ENCODE measurements around the gene ADAMTS6.

The ADAMTS6 gene

DNA sequence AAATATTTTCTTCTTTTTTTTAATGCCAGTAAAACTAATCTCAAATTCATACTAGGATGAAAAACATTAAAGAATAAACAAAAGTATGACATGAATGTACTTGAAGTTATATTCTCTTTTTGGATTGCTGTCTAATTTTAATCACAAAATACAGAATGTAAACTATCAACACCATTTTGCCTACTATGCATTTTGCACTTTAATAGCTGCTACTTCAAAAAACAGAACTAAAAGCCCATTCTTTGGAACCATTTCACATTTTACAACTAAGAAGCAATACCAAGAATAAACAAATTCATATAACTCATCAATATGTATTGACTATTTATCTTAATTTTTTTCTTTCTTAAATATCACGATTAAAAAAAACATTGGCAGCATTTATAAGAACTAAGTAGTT, 58.1 kb downstream of the ADAMTS6 start:
- Histone ChIP-seq H3K79me2 (ENCODE audit: control insufficient read depth, insufficient read depth, low read length, unreplicated experiment) (no peaks in the 10 kb centered on the region), H3K4me3 (ENCODE audit: low read depth, low read length) (no peak overlapping the region), H2AFZ (ENCODE audit: low read length, unreplicated experiment) (no peak overlapping the region), H3K36me3 (ENCODE audit: insufficient read depth, low read length) (peaks cover 35% of the 10 kb centered on the region), H3K27me3 (ENCODE audit: insufficient read depth, low read length) (no peaks in the 10 kb centered on the region), H3K27ac (ENCODE audit: low read depth, low read length) (no peak overlapping the region), H3K4me1 (ENCODE audit: control insufficient read depth, insufficient read depth, low read length, unreplicated experiment) (no peaks in the 10 kb centered on the region)

DNA sequence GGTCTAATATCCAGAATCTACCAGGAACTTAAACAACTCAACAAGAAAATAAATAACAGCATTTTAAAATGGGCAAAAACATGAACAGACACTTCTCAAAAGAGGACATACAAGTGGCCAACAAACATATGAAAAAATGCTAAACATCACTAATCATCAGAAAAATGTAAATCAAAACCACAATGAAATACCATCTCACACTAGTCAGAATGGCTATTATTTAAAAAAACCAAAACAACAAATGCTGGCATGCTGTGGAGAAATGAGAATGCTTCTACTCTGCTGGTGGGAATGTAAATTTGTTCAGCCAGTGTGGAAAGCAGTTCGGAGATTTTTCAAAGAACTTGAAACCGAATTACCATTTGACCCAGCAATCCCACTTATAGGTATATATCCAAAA, 63.1 kb downstream of the ADAMTS6 start:
- H3K79me2 ChIP-seq (ENCODE audit: control insufficient read depth, insufficient read depth, low read length, unreplicated experiment) = peaks cover 6% of the 10 kb centered on the region
- H3K27me3 ChIP-seq (ENCODE audit: insufficient read depth, low read length) = no peaks in the 10 kb centered on the region
- H3K27ac ChIP-seq (ENCODE audit: low read depth, low read length) = no peak overlapping the region
- H3K4me1 ChIP-seq (ENCODE audit: control insufficient read depth, insufficient read depth, low read length, unreplicated experiment) = no peaks in the 10 kb centered on the region
- H2AFZ ChIP-seq (ENCODE audit: low read length, unreplicated experiment) = no peak overlapping the region
- H3K36me3 ChIP-seq (ENCODE audit: insufficient read depth, low read length) = peaks cover 39% of the 10 kb centered on the region
- no peak overlapping the region for H3K4me3 ChIP-seq (ENCODE audit: low read depth, low read length)

DNA sequence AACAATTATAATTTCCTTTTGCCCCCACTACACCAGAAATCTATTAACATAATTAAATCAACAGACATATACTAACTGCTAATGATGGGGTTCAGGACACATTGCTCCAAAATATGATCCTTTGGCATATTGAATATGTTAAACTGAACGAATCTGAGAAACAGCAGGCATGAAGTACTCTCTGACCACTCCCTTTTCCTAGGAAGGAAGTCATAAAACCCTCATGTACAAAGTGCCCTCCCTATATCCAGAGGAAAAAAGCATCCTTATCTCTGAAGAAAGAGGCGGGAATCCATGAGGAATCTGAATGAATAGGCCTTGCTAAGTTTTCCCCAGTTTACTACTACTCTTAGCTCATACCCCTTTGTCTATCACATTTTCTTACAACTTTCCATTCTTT, 67.9 kb downstream of the ADAMTS6 start:
- H3K79me2 ChIP-seq (ENCODE audit: control insufficient read depth, insufficient read depth, low read length, unreplicated experiment) = peaks cover 6% of the 10 kb centered on the region

DNA sequence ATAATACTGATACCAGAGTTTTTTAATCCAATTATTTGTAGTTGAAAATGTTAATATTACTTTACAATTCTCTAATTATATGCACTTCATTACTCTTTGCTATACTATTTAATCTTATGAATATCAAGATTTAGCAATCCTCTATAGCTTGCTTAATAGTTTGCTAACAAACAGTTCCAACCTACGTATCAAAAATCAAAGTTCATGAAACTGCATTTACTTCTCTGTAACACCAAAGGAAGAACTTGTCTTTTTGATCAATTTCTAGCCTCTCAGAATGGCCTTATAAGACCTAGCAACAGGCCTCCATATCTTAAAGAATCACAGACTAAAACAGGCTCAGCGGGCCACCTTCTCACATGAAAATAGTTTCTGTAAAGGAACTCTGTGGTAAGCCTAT, 68.9 kb downstream of the ADAMTS6 start:
- H3K36me3 ChIP-seq (ENCODE audit: insufficient read depth, low read length) = peaks cover 11% of the 10 kb centered on the region
- H2AFZ ChIP-seq (ENCODE audit: low read length, unreplicated experiment) = no peak overlapping the region
- no peak overlapping the region for H3K4me3 ChIP-seq (ENCODE audit: low read depth, low read length)
- H3K4me1 ChIP-seq (ENCODE audit: control insufficient read depth, insufficient read depth, low read length, unreplicated experiment) = no peaks in the 10 kb centered on the region
- no peaks in the 10 kb centered on the region for H3K27me3 ChIP-seq (ENCODE audit: insufficient read depth, low read length)
- no peak overlapping the region for H3K27ac ChIP-seq (ENCODE audit: low read depth, low read length)
- H3K79me2 ChIP-seq (ENCODE audit: control insufficient read depth, insufficient read depth, low read length, unreplicated experiment) = peaks cover 6% of the 10 kb centered on the region

More for the DNA sequence above, 67.9 kb downstream of the ADAMTS6 start:
- Histone ChIP-seq H3K27me3 (ENCODE audit: insufficient read depth, low read length) (no peaks in the 10 kb centered on the region), H3K4me1 (ENCODE audit: control insufficient read depth, insufficient read depth, low read length, unreplicated experiment) (no peaks in the 10 kb centered on the region), H2AFZ (ENCODE audit: low read length, unreplicated experiment) (no peak overlapping the region), H3K27ac (ENCODE audit: low read depth, low read length) (no peak overlapping the region), H3K36me3 (ENCODE audit: insufficient read depth, low read length) (peaks cover 12% of the 10 kb centered on the region), H3K4me3 (ENCODE audit: low read depth, low read length) (no peak overlapping the region)

DNA sequence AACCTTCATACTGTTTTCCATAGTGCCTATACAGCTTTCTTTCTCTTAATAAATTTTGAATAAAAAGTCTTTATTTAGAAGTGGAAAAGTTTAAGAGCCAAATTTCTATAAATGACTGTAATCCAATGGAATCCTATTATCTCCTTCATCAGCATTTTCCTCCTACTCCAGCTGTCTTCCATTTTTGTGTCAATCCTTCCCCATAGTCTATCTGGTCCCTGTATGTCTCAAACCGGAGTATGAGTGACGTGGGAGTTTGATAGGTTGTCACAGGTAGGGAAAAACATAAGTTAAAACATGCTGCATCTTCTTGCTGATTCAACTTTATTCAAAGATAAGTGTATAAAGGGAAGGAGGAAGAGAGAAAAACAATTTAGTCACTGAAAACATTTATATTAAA, 70.4 kb downstream of the ADAMTS6 start:
- peaks cover 4% of the 10 kb centered on the region for H3K79me2 ChIP-seq (ENCODE audit: control insufficient read depth, insufficient read depth, low read length, unreplicated experiment)
- H3K4me1 ChIP-seq (ENCODE audit: control insufficient read depth, insufficient read depth, low read length, unreplicated experiment) = no peaks in the 10 kb centered on the region
- H3K27me3 ChIP-seq (ENCODE audit: insufficient read depth, low read length) = no peaks in the 10 kb centered on the region
- no peak overlapping the region for H3K4me3 ChIP-seq (ENCODE audit: low read depth, low read length)
- no peak overlapping the region for H3K27ac ChIP-seq (ENCODE audit: low read depth, low read length)
- no peak overlapping the region for H2AFZ ChIP-seq (ENCODE audit: low read length, unreplicated experiment)
- H3K36me3 ChIP-seq (ENCODE audit: insufficient read depth, low read length) = peaks cover 7% of the 10 kb centered on the region; the same call in 1 of the 2 replicates

DNA sequence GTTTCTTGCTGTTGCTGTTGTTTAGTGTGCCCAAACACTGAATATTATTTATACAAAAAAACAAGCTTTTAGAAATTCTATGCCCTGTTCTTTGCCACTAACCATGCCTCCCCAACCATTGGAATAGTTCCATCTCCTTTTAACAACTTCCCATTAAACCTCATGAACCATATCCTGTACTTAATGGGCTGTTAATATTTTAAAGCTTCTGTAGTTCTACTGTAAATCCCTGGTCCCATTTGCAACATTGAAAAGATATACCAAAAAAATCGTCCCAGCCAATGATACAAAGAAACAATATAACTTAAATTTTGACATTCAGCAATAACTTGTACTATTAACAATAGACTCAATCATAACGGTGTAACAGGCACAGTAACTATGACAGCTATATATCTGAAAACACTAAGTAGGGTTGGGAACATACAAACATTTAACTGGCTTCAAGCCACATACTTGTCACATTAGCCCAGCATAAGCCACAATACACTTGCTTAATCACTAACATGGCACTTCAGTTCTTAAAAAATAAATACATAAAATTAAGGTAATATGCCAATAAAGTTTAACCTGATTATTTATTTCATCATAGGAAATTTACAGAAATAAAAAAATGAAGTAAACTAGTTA, 86.1 kb downstream of the ADAMTS6 start:
- peaks cover 22% of the 10 kb centered on the region for H3K4me1 ChIP-seq (ENCODE audit: control insufficient read depth, insufficient read depth, low read length, unreplicated experiment)
- no peak overlapping the region for H2AFZ ChIP-seq (ENCODE audit: low read length, unreplicated experiment)
- no peaks in the 10 kb centered on the region for H3K36me3 ChIP-seq (ENCODE audit: insufficient read depth, low read length)
- H3K27ac ChIP-seq (ENCODE audit: low read depth, low read length) = 0 out of 2 replicates have a peak overlapping the region, but pooled peaks have one; percentile 0
- H3K79me2 ChIP-seq (ENCODE audit: control insufficient read depth, insufficient read depth, low read length, unreplicated experiment) = no peaks in the 10 kb centered on the region
- H3K27me3 ChIP-seq (ENCODE audit: insufficient read depth, low read length) = no peaks in the 10 kb centered on the region
- no peak overlapping the region for H3K4me3 ChIP-seq (ENCODE audit: low read depth, low read length)

DNA sequence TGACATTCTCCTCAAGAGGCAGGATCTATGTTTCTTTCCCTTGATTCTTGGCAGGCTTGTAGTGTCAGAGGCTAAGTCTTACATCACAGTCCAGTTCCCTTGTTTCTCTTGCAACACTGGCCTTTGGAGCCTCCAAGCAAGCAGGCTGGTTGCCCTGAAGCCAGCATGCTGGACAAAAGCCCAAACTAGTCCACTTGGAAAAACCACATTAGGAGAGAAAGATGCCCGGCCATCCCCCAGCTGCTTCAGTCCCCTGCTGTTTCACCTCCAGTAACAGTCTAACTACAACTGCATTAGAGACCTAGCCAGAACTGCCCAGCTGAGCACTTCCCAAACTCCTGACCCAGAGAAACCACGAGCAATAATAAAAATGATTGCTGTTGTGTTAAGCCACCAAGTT, 87.6 kb downstream of the ADAMTS6 start:
- no peak overlapping the region for H2AFZ ChIP-seq (ENCODE audit: low read length, unreplicated experiment)
- H3K4me3 ChIP-seq (ENCODE audit: low read depth, low read length) = no peak overlapping the region
- peaks cover 22% of the 10 kb centered on the region for H3K4me1 ChIP-seq (ENCODE audit: control insufficient read depth, insufficient read depth, low read length, unreplicated experiment)
- H3K27ac ChIP-seq (ENCODE audit: low read depth, low read length) = peak overlapping the region; percentile 44
- H3K36me3 ChIP-seq (ENCODE audit: insufficient read depth, low read length) = no peaks in the 10 kb centered on the region
- H3K27me3 ChIP-seq (ENCODE audit: insufficient read depth, low read length) = no peaks in the 10 kb centered on the region
- no peaks in the 10 kb centered on the region for H3K79me2 ChIP-seq (ENCODE audit: control insufficient read depth, insufficient read depth, low read length, unreplicated experiment)

DNA sequence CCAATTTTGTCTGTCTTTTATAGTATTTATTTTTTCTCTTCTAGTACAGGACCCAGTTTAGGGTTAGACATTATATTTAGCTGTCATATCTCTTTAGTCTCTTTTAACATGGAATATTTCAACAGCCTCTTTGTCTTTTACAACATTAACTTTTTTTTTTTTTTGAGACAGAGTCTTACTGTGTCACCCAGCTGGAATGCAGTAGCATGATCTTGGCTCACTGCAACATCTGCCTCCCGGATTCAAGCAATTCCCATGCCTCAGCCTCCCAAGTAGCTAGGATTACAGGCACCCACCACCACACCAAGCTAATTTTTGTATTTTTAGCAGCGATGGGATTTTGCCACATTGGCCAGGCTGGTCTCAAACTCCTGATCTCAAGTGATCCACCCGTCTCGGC, 90.1 kb downstream of the ADAMTS6 start:
- Histone ChIP-seq H3K79me2 (ENCODE audit: control insufficient read depth, insufficient read depth, low read length, unreplicated experiment) (no peaks in the 10 kb centered on the region), H3K4me3 (ENCODE audit: low read depth, low read length) (no peak overlapping the region), H3K27me3 (ENCODE audit: insufficient read depth, low read length) (no peaks in the 10 kb centered on the region), H2AFZ (ENCODE audit: low read length, unreplicated experiment) (no peak overlapping the region), H3K4me1 (ENCODE audit: control insufficient read depth, insufficient read depth, low read length, unreplicated experiment) (peaks cover 22% of the 10 kb centered on the region), H3K36me3 (ENCODE audit: insufficient read depth, low read length) (peaks cover 4% of the 10 kb centered on the region; the same call in 1 of the 2 replicates), H3K27ac (ENCODE audit: low read depth, low read length) (no peak overlapping the region)

DNA sequence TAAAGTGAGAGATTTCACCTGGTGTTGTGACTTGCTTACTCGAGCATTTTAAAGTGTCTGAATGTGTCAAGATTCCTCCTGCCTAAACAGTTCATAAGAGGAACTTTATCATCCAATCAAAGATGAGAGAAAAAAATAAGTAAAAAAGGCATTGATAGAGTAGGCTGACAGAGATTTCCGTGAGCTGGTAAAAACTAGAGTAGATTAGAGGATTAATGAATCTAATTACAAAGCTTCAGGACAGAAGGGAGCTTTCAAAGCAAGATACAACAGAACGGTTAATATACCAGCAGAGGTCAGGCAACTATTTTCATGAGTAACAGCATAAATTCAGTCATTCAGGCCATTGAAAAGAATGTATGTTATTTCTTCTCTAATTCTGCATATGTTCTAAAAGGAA, 91.5 kb downstream of the ADAMTS6 start:
- peaks cover 13% of the 10 kb centered on the region for H3K4me1 ChIP-seq (ENCODE audit: control insufficient read depth, insufficient read depth, low read length, unreplicated experiment)

DNA sequence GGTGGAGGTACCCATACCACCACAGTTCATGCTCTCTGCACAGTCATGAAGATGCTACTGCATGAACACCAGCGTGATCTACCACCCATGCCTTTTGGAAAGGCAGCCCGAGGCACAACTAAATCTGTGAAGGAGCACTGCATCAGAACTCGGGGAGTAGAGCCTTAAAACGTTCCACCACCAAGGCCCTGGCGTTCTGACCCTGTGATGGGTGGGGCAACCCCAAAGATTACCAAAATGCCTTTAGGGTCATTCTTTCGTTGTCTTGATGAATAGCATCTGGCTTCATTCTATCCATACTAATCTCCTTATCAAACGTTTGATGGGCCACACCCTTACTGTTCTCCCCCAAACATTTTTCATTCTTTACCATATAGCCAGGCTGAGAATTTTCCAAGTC, 97.9 kb downstream of the ADAMTS6 start:
- peaks cover 5% of the 10 kb centered on the region; the same call in 1 of the 2 replicates for H3K36me3 ChIP-seq (ENCODE audit: insufficient read depth, low read length)
- H3K4me1 ChIP-seq (ENCODE audit: control insufficient read depth, insufficient read depth, low read length, unreplicated experiment) = no peaks in the 10 kb centered on the region
- H3K79me2 ChIP-seq (ENCODE audit: control insufficient read depth, insufficient read depth, low read length, unreplicated experiment) = no peaks in the 10 kb centered on the region
- no peak overlapping the region for H3K27ac ChIP-seq (ENCODE audit: low read depth, low read length)
- H3K27me3 ChIP-seq (ENCODE audit: insufficient read depth, low read length) = no peaks in the 10 kb centered on the region
- no peak overlapping the region for H2AFZ ChIP-seq (ENCODE audit: low read length, unreplicated experiment)
- H3K4me3 ChIP-seq (ENCODE audit: low read depth, low read length) = no peak overlapping the region

More for the DNA sequence above, 91.5 kb downstream of the ADAMTS6 start:
- Histone ChIP-seq H2AFZ (ENCODE audit: low read length, unreplicated experiment) (no peak overlapping the region), H3K4me3 (ENCODE audit: low read depth, low read length) (no peak overlapping the region), H3K79me2 (ENCODE audit: control insufficient read depth, insufficient read depth, low read length, unreplicated experiment) (no peaks in the 10 kb centered on the region), H3K36me3 (ENCODE audit: insufficient read depth, low read length) (peaks cover 5% of the 10 kb centered on the region; the same call in 1 of the 2 replicates), H3K27ac (ENCODE audit: low read depth, low read length) (no peak overlapping the region), H3K27me3 (ENCODE audit: insufficient read depth, low read length) (no peaks in the 10 kb centered on the region)

DNA sequence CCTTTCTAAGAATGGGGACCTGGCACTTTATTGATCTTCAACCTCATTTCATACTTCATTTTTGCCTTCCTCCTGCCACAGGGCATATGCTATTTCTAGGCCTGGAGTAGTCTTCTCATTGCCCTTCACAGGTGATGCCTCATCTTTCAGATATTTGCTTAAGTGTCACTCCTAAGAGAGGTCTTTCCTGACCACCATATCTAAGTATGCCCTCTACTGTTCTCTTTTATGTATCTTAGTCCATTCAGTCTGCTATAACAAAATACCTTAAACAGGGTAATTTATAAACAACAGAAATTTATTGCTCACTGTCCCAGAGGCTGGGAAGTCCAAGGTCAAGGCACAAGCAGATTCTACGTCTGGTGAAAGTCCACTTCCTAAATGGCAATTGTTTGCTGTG, 99.1 kb downstream of the ADAMTS6 start:
- H2AFZ ChIP-seq (ENCODE audit: low read length, unreplicated experiment) = no peak overlapping the region
- H3K4me1 ChIP-seq (ENCODE audit: control insufficient read depth, insufficient read depth, low read length, unreplicated experiment) = no peaks in the 10 kb centered on the region
- H3K27me3 ChIP-seq (ENCODE audit: insufficient read depth, low read length) = no peaks in the 10 kb centered on the region
- peaks cover 5% of the 10 kb centered on the region; the same call in 1 of the 2 replicates for H3K36me3 ChIP-seq (ENCODE audit: insufficient read depth, low read length)
- no peaks in the 10 kb centered on the region for H3K79me2 ChIP-seq (ENCODE audit: control insufficient read depth, insufficient read depth, low read length, unreplicated experiment)
- no peak overlapping the region for H3K27ac ChIP-seq (ENCODE audit: low read depth, low read length)
- no peak overlapping the region for H3K4me3 ChIP-seq (ENCODE audit: low read depth, low read length)

Data from ACC112 (cell line).